Hematopoietic multipotent progenitor cell treated with erythropoietin and hydrocortisone succinate and interleukin-3 and kit ligand, for 4 days (in vitro differentiated cells): Measurements from ENCODE around the gene VWA2.
A peak's percentile ranks its signal among the peaks of the same experiment; 100 is the strongest.

ENCODE experiments used
- DNase-seq: peaks from one replicate; pipeline ENCODE4 v3.0.0-alpha.2; 2015

VWA2 gene

DNA sequence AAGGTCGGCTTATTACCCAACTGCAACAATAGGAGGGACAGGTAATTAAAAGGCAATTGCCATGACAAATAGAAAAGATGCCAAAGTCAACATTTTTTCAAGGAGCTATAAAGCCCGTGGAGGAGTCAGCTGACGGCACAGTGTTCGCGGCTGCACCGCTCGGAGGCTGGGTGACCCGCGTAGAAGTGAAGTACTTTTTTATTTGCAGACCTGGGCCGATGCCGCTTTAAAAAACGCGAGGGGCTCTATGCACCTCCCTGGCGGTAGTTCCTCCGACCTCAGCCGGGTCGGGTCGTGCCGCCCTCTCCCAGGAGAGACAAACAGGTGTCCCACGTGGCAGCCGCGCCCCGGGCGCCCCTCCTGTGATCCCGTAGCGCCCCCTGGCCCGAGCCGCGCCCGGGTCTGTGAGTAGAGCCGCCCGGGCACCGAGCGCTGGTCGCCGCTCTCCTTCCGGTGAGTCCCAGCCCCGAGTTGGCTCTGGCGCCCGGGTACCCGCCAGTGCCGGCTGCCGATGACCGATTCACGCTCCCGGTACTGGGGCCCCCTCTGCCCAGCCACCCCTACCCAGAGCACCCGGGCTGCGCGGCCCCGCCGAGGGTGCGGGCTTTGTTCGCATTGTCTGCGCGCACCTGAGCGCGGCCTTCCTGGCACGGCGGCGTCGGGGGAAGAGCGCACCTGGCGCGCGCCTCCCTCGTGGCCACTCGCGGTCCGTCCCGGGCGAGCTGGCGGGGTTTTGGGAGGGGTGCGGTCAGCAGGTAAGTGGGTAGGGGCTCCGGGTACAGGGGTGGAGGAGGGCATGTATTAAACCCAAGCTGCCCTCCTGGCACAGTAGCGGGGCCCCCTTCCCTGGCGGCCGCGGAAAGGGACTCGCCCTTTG lies at the start of gene VWA2:
Gene VWA2 (plus strand): TSS at position 138 of the 877 bp plus-strand sequence. CDS start 9,460 bp downstream, outside the sequence.
- DNase-seq: peak; percentile 38

DNA sequence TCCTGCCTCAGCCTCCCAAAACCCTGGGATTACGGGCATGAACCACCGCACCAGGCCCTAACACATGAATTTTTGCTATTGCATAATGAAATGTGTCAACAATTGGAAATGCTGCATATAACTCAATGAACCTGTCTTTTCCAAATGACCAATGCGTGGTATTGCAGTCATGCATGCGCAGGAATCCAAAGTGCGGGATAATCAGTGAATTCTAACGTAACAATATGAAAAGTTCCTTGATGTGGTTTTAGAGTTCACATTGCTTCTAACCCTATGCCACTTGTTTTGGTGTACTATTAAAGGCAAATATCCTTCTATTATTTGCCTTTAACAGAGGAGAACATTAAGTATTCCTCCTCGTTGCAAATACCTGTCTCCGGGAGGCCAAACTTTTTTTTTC lies 49.4 kb upstream of the VWA2 start:
- no peak for DNase-seq

GRCh38 chr10:114195079-114195478 lies 44.0 kb upstream of the VWA2 start:
- DNase-seq: no peak

GRCh38 chr10:114199239-114199638 lies 39.8 kb upstream of the VWA2 start:
- no peak for DNase-seq

GRCh38 chr10:114202812-114203211 lies 36.2 kb upstream of the VWA2 start:
- DNase-seq: no peak

DNA sequence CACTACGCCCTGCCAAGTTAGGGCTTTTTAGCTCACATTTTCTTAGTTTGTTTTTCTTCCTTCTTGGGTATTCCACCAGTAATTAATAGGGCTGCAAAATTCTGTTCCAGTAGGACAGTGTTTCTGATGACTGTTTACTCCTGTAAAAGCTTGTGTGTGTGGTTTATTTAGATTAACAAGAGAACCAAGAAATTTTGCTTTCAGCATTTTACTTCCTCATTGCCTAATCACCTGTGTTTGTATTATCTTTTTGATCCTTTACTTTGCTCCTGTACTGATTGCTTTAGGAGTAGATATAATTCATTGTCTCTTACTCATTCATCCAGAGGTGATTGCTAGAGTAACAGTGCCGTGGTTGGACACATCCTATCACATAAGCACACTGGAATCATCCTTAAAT lies 32.2 kb upstream of the VWA2 start:
- no peak for DNase-seq

- DNase-seq: no peak
These were observed 31.7 kb upstream of the VWA2 start for GRCh38 chr10:114207349-114207748.

- DNase-seq: no peak
These were observed 30.7 kb upstream of the VWA2 start for GRCh38 chr10:114208351-114208750.

DNA sequence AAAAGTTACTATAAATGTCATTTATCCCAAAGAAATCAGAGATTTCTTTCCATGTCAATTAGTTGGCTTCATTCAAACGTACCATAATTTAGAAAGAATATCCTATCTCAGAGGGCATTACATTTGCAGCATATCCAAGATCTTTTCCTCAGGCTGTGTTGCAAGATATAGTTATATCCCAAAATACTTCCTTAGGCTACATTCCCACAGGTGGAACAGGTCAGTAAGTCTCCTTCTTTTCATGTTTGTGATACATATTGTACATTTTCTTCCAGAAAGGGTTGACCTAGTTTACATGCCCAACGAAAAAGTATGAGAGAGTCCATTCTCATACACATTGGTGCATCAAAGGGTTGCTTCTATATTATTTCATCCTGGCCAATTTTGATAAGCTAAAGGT lies 26.9 kb upstream of the VWA2 start:
- no peak for DNase-seq

DNA sequence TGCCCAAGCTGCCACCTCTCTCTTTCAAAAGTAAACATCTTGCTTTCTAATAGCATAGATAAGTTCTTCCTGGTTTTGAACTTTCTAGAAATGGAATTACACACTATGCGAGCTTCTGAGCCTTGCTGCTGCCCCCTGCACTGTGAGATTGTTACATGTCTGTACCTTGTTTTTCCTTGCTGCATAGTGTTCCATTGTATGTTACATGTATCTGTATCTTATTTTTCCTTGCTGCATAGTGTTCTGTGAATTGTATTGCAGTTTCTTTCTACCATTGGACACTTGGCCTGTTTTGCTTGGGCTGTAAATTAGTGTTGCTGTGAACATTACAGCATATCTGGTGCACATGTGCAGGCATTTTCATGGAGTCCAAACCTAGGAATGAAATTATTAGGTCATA lies 24.0 kb upstream of the VWA2 start:
- DNase-seq: no peak

DNA sequence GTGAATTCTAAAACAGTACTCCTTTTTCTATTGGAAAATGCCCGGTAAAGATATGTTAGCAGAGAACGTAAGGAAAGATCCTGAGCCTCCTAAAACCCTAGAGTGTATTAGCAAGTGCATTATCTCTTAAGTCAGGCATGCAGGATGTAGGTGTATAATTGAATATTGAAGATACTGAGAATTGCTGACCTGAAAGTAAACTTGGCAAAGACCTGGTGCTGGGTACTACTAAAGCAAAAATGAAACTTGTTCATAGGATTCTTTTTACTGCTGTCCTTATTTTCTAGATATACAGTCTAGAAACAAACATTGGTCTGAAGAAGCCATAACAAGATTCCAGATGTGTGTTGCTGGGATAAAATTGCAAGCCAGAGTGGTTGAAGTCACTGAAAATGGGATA lies 18.8 kb upstream of the VWA2 start:
- no peak for DNase-seq

DNA sequence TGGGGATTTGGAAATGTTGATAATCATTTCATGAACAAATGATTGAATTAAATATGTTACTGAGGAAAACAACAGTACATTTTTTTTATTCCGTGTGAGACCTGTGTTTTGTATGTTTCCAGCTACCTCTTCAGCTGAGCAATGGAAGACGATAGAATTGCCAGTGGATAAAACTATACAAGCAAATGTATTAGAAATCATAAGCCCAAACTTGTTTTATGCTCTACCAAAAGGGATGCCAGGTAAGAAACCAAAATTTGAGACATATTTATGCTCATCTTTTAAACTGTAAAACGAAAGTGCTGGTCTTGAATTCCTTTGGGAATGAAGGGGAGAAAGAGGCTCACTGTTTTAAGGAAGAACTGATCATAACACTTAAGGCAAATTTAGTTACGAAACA lies 17.8 kb upstream of the VWA2 start:
- no peak for DNase-seq

GRCh38 chr10:114223066-114223465 lies 16.0 kb upstream of the VWA2 start:
- DNase-seq: no peak

GRCh38 chr10:114228156-114228555 lies 10.9 kb upstream of the VWA2 start:
- no peak for DNase-seq

GRCh38 chr10:114232561-114233176 lies 6.4 kb upstream of the VWA2 start:
- DNase-seq: peak; percentile 20

- no peak for DNase-seq
These were observed 5.6 kb upstream of the VWA2 start for GRCh38 chr10:114233482-114233881.

GRCh38 chr10:114234132-114234531 lies 4.9 kb upstream of the VWA2 start:
- DNase-seq: no peak

- no peak for DNase-seq
These were observed 916 bp downstream of the VWA2 start for GRCh38 chr10:114239994-114240345.

- no peak for DNase-seq
These were observed 3.2 kb downstream of the VWA2 start for GRCh38 chr10:114242235-114242634.

DNA sequence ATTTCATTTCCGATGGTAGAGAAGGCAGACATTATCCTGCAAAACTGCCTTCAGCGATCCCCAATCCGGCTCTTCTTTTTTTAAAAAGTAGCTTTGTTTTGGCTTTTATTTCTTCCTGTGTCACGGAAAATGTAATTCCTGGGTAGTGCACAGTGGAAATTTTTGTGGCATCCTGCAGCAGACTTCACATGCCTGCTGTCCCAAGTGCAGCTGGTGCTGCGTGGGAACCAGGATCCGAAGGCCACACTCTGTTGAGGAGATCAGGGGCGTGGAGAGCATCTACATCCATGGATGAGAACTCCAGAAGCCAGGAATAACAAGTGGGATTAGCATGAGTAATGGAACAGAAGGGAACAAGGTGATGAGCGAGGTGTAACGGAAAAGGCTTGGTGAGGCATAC lies 4.6 kb downstream of the VWA2 start:
- DNase-seq: no peak

GRCh38 chr10:114244126-114244525 lies 5.1 kb downstream of the VWA2 start:
- DNase-seq: no peak

DNA sequence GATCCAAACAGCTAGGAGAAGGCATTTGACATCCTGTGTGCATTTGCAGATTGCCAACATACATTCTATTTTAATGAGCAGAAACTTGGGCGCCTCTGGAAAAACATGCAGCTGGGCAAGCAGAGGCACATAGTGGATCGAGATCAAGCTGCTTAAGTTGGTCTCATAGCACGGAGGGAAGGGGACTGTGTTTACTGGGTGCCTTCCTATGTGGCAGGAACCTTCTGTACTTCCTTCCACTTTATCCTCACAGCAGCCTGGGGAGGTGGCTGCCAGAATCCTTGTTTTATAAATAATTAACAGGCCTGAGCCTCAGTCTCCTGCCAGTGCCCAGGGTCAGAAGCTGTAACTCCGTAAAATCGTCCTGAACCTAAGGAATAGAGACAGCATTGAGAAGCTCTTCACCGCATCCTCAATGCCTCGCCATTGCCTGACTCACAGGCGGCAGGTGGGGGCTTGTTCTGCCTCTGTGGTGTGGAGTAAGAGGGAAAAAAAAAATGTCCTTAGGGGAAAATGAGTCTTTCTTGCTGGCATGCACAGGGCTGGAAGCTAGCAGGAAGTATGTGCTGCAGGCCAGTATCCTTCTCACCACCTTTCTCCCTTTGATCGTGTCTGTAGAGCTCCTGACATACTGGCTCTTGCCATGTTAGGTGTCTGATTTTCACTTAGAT lies 6.2 kb downstream of the VWA2 start:
- no peak for DNase-seq

DNA sequence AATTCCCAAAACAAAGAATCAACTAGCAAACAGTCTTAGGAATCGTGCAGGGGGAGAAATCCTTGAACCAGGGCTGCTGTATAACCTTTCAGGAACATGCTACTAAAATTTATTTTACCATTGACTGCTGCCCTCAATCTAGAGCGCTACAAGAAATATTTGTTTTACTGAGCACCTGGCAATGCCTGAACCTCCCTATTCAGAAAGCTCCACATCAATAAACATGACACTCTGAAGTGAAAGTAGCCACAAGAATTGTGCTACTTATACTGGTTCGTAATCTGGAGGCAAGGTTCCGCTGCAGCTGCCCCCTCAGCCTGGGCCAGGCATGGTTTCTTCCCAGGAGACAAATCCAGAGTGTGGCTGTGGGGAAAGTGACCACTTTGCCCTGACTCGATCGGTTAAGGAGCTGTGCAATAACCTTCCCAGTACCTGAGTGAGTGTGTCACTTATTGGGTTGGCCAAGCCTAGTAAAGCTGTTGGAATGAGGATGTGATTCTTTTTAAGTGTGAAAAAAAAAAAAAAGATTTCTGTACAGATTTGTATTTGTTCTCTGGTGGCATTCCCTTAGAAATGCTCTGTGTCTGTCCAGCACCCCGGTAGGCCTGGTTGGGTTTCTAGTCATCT lies 7.7 kb downstream of the VWA2 start:
- DNase-seq: no peak

- DNase-seq: no peak
These were observed 11.2 kb downstream of the VWA2 start for GRCh38 chr10:114250236-114250635.
